GM12865 (cell line): ENCODE data around the gene TROAP.
"Not testable (repeated sequence)": the region's sequence is repeated elsewhere in the genome, so short reads cannot be mapped to it uniquely, and the experiment has no call there.

Source experiments
- DNase-seq: peaks from one replicate; pipeline ENCODE4 v3.0.0; 2010; ENCODE audit warnings: low read depth
- H3K4me3 ChIP-seq: 2 replicates; pipeline ENCODE4 v1.5.1; 2011; ENCODE audit warnings: mild to moderate bottlenecking, low read depth, low read length, control low read depth
- CTCF ChIP-seq: IDR thresholded peaks from 2 replicates; pipeline ENCODE4 v1.5.1; 2011; ENCODE audit warnings: low read length, control low read depth, low read depth, inconsistent platforms; ENCODE audit not compliant: insufficient read depth; ENCODE audit errors: missing control alignments

TROAP gene

GRCh38 chr12:49322708-49323523 lies at the start of gene TROAP:
TSS of gene TROAP (plus strand) at chr12:49323255. CDS start at chr12:49323609, 354 bp downstream.
- no peak for TF ChIP-seq CTCF

GRCh38 chr12:49273726-49274395 lies 49.2 kb upstream of the TROAP start:
- no peak for DNase-seq
- H3K4me3 ChIP-seq: no peak overlapping the region
- no peak for TF ChIP-seq CTCF

More at GRCh38 chr12:49322708-49323523, at the start of gene TROAP:
- DNase-seq: peak; percentile 99
- H3K4me3 ChIP-seq: peak within 1 kb of the TSS; percentile 85

- H3K4me3 ChIP-seq: no peak overlapping the region
- no peak for DNase-seq
- TF ChIP-seq CTCF: no peak
These were observed 48.5 kb upstream of the TROAP start for GRCh38 chr12:49274396-49275069.

DNA sequence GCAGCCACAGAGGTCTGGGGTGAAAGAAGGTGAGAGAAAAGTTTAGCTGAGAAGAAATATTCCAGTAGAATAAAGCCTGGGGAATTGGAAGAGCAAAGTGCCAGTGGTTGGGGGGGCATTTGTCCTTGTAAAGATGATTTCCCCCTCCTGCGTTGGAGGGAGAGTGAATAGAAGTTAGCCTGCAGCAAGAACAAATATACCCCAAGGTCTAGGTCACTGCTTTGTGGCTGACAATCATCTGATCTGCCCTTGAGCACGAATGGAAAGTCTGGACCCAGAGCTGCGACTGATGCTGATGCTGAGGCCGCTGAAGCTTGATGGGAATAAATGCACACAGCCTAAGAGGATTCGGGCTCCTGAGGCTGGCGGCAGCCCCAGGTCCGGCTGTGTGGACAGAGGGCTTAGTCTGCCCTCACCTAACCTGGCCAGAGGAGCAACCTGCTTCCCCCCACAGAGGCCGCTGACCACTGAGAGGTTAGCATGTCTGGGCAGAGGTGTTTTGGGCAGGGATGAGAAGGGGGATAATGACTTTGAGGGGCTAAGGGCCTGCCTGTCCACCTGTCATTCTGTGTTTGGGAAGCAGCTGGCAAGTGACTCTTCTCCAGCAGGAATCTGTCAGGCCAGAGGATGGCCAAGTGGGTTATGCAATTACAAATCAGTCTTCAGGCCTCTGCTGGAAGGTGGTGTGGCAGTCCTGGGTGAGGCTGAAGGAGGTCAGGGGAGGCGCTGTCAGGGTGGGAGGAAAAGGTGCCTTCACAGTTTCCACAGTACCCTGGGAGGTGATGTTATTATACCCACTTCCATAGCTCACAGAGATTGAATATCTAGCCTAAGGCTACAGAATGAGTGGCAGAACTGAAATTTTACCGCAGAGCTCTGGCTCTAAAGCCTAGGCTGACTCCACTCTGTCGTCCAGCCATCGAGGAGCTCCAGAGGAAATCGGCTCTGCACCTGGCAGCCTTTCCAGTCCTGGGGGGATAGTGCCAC lies 46.5 kb upstream of the TROAP start:
- H3K4me3 ChIP-seq: no peak overlapping the region
- TF ChIP-seq CTCF: no peak
- DNase-seq: no peak

DNA sequence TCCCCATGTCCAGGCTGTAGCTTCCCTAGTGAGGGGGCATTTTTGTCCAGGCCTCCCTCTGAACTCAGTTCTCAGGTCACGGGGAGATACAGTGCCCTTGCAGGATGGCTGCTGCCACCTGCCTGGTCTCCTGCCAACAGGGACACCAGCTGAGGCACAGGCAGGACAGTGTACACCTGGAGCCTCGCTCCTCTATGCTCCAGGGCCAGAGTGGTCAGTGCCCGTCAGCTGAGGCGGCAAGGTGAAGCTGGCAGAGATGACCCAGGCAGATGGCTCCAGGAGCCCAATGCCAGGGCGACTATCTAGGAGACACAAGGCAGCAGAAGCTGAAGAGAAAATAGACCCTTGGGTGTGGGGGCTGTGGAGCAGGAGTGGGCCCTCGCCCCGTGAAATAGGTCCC lies 45.6 kb upstream of the TROAP start:
- no peak for DNase-seq
- TF ChIP-seq CTCF: no peak
- H3K4me3 ChIP-seq: no peak overlapping the region

- no peak overlapping the region for H3K4me3 ChIP-seq
- DNase-seq: no peak
- no peak for TF ChIP-seq CTCF
These were observed 43.3 kb upstream of the TROAP start for GRCh38 chr12:49279706-49280159.

GRCh38 chr12:49280545-49280944 lies 42.5 kb upstream of the TROAP start:
- DNase-seq: not testable (repeated sequence)

More at GRCh38 chr12:49280545-49280944, 42.5 kb upstream of the TROAP start:
- not testable (repeated sequence) for H3K4me3 ChIP-seq
